Right renal pelvis (tissue), 4 donors: ENCODE results near the gene MLANA. TPM values are rescaled to one million over a fixed set of nuclear protein-coding genes. Genes with fewer than 3 reads are reported as not detected.

ENCODE experiments used
- DNase-seq, 4 donors: peaks; one replicate each; pipeline ENCODE4 v3.0.0-alpha.2; 2013; ENCODE audit warnings: low read depth in 4 of 4, low spot score in 3 of 4, missing footprints in 1 of 4
- polyA plus RNA-seq, 4 donors: library from polyadenylated mRNA; unstranded; fragments of 120-200 nt; gene quantifications; one replicate each; pipeline ENCODE4 v1.2.1, GENCODE V29; 2013; ENCODE audit not compliant: insufficient read length in 4 of 4

MLANA gene
- polyA plus RNA-seq, 4 donors, result 0.61 to 1.4 (median 0.83) TPM

DNA sequence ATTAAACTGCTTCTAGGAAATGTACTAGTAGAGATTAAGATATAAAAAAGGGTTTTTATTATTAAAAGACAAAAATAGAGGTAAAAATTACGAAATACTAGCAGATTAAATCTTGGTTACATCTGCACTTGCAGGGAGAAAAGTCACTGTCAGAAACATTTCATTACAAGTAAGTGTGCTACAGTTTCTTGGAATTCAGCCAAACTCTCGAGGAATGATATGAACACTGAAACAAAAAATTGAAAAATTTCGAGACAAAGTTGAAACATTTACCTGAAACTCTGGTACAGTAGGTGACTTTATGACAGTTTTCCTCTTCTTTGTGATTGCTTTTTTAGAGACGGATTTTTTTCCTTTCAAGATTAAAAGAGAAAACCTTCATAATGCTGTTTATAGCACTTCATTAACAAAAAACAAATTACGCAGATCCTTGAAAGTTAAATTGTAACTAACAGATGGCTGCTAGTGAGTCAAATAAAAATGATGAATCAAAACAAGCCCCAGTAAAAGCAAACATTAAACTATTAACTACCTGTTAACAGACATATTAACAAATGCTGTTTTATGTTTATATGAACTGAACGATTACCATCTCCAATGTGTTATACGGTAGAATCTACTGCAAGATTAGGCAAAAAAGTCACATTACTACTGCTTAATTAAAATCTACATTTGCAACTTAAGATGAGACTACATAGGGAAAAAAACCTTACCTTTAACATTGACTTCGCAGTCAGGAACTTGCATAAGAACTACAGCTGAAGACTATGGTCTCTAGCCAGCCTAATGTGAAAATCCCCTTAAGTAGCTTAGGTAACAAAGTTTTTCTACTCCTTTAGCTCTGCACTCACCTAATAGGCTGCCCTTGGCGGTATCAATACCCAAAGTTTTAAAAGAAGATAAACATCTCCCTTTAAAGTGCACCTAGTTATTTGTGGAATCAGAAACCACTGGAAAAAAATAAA lies 63.3 kb downstream of the MLANA start:
- DNase-seq, result no peak

DNA sequence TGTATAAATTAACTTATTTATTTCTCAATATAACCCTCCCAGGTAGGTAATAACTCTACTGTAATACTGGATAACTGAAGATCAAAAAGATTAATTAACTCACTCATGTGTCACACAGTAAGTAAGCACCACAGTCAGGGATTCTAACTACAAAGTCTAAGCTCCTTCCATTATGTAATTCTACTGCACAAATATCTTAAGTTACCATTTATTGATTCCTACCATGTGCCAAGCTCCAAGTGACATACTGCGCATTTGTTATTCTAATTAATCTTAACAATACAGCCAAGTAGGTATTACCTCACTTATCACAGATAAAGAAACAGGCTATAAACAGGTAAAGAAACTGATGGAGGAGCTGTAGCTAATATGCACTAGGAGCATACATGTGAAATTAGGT lies 66.5 kb downstream of the MLANA start:
- DNase-seq, result no peak

DNA sequence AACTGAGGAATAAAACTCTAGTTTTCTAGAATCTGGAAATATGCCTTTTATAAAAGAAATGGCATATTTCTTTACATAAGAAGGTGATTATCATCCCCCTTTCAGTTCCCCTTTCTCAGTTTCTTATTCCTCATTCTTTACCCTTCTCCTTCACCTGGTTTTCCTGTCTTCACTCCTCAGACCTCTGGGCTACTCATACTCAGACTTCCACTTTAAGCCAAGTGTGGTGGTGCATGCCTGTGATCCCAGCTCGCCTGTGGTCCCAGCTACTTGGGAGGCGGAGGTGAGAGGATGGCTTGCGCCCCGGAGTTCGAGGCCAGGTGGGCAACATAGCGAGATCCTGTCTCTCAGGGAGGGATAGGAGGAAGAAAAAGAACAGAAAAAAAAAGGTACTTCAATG lies 67.6 kb downstream of the MLANA start:
- DNase-seq, result no peak

Other genes starting within 250 kb of the MLANA start
- gene ERMP1, start 57.8 kb upstream of the MLANA start, polyA plus RNA-seq, result 10 to 100 TPM; 48.3 to 60.7 (median 57.0) TPM
- 10 to 100 TPM; 28.4 to 38.6 (median 33.8) TPM for gene RANBP6, start 124.7 kb downstream of the MLANA start, polyA plus RNA-seq